Muscle of back (tissue), 11 donors: Measurements from ENCODE around the gene TMEM271. TPM values are rescaled to one million over a fixed set of nuclear protein-coding genes. Genes with fewer than 3 reads are reported as not detected.
"Not testable (repeated sequence)": the region's sequence is repeated elsewhere in the genome, so short reads cannot be mapped to it uniquely, and the experiment has no call there.

Experiments
- DNase-seq, 3 donors: peaks; one replicate each; pipeline versions ENCODE4 v3.0.0 to v3.0.0-alpha.2; 2013
- polyA plus RNA-seq, 10 donors: library from polyadenylated mRNA; unstranded; fragments of 120-200 nt; gene quantifications; one replicate each; pipeline ENCODE4 v1.2.1, GENCODE V29; 2013; ENCODE audit not compliant: insufficient read length in 10 of 10

Gene TMEM271
- polyA plus RNA-seq, 10 donors, result 0.18 to 0.29 TPM; not detected in 8

- DNase-seq, result no peak
Measured at GRCh38 chr4:566035-566434, 10.1 kb downstream of the TMEM271 start.

GRCh38 chr4:565614-566013, 10.5 kb downstream of the TMEM271 start:
- not testable (repeated sequence) for DNase-seq

- DNase-seq, result not testable (repeated sequence)
Measured at GRCh38 chr4:562458-562857, 13.6 kb downstream of the TMEM271 start.

- DNase-seq, result no peak
Measured at GRCh38 chr4:561426-561825, 14.7 kb downstream of the TMEM271 start.

- no peak for DNase-seq
Measured at GRCh38 chr4:560731-561291, 15.3 kb downstream of the TMEM271 start.

- DNase-seq, result no peak
Measured at GRCh38 chr4:560061-560460, 16.0 kb downstream of the TMEM271 start.

GRCh38 chr4:555566-556275, 20.4 kb downstream of the TMEM271 start:
- no peak for DNase-seq

- DNase-seq, result not testable (repeated sequence)
Measured at GRCh38 chr4:554793-555320, 21.2 kb downstream of the TMEM271 start.

GRCh38 chr4:552019-552418, 24.1 kb downstream of the TMEM271 start:
- no peak for DNase-seq

GRCh38 chr4:550268-550667, 25.8 kb downstream of the TMEM271 start:
- DNase-seq, result not testable (repeated sequence)

GRCh38 chr4:548976-549375, 27.1 kb downstream of the TMEM271 start:
- no peak for DNase-seq

GRCh38 chr4:545612-546011, 30.5 kb downstream of the TMEM271 start:
- DNase-seq, result no peak

- no peak for DNase-seq
Measured at GRCh38 chr4:544386-545105, 31.5 kb downstream of the TMEM271 start.

- no peak for DNase-seq
Measured at GRCh38 chr4:541271-541670, 34.8 kb downstream of the TMEM271 start.

- no peak for DNase-seq
Measured at GRCh38 chr4:538542-539142, 37.5 kb downstream of the TMEM271 start.

GRCh38 chr4:537436-538264, 38.4 kb downstream of the TMEM271 start:
- no peak for DNase-seq

- no peak for DNase-seq
Measured at GRCh38 chr4:536351-536972, 39.6 kb downstream of the TMEM271 start.

- no peak for DNase-seq
Measured at GRCh38 chr4:535924-536281, 40.2 kb downstream of the TMEM271 start.

- no peak for DNase-seq
Measured at GRCh38 chr4:535181-535923, 40.7 kb downstream of the TMEM271 start.

- no peak for DNase-seq
Measured at GRCh38 chr4:534576-535151, 41.4 kb downstream of the TMEM271 start.
